G401 (cell line): ENCODE results near the gene GALM. TPM values are rescaled to one million over a fixed set of nuclear protein-coding genes. Genes with fewer than 3 reads are reported as not detected.
"Not testable (repeated sequence)": the region's sequence is repeated elsewhere in the genome, so short reads cannot be mapped to it uniquely, and the experiment has no call there.

Experiments
- DNase-seq: peaks from one replicate; pipeline ENCODE4 v3.0.0-alpha.2; 2015; ENCODE audit warnings: low spot score
- in situ Hi-C: cut with HindIII; loops from 2 replicates; pipeline ENCODE4 v1.10.0; 2016; ENCODE audit warnings: low sequenced_read_pairs, mixed read lengths
- total RNA-seq: library from RNA; depleted of rRNA; stranded (reverse); fragments of >200 nt; shearing (Covaris generic); gene quantifications from 2 replicates; pipeline ENCODE4 v1.2.3, GENCODE V29; 2014

Gene GALM
- total RNA-seq, 1 experiment from 2014 or later, result 37.0 TPM

GRCh38 chr2:38703336-38703735, 37.4 kb downstream of the GALM start:
- in situ Hi-C loops, DNase-seq: not testable (repeated sequence)

- DNase-seq, result no peak
- in situ Hi-C loops, result no loop called here
Measured at GRCh38 chr2:38704664-38705063, 38.8 kb downstream of the GALM start.

- DNase-seq, result no peak
- in situ Hi-C loops, result no loop called here
Measured at GRCh38 chr2:38706846-38707345, 41.0 kb downstream of the GALM start.

GRCh38 chr2:38708491-38708890, 42.6 kb downstream of the GALM start:
- in situ Hi-C loops, DNase-seq: not testable (repeated sequence)

- DNase-seq, result no peak
- in situ Hi-C loops, result no loop called here
Measured at GRCh38 chr2:38708900-38709566, 43.1 kb downstream of the GALM start.

GRCh38 chr2:38709567-38710194, 43.8 kb downstream of the GALM start:
- in situ Hi-C loops, result no loop called here
- no peak for DNase-seq

GRCh38 chr2:38711558-38711957, 45.6 kb downstream of the GALM start:
- DNase-seq, result no peak
- in situ Hi-C loops, result no loop called here

GRCh38 chr2:38712413-38712812, 46.5 kb downstream of the GALM start:
- DNase-seq, result no peak
- in situ Hi-C loops, result no loop called here

- in situ Hi-C loops, result no loop called here
Measured at GRCh38 chr2:38712871-38713270, 47.0 kb downstream of the GALM start.

GRCh38 chr2:38713338-38713737, 47.4 kb downstream of the GALM start:
- no peak for DNase-seq
- in situ Hi-C loops, result no loop called here

More at GRCh38 chr2:38712871-38713270, 47.0 kb downstream of the GALM start:
- no peak for DNase-seq

- in situ Hi-C loops, DNase-seq: not testable (repeated sequence)
Measured at GRCh38 chr2:38714941-38715340, 49.0 kb downstream of the GALM start.

- no peak for DNase-seq
Measured at GRCh38 chr2:38716185-38716584, 50.3 kb downstream of the GALM start.

GRCh38 chr2:38718601-38719000, 52.7 kb downstream of the GALM start:
- no peak for DNase-seq
- in situ Hi-C loops, result no loop called here

More at GRCh38 chr2:38716185-38716584, 50.3 kb downstream of the GALM start:
- in situ Hi-C loops, result no loop called here

- in situ Hi-C loops, result no loop called here
- no peak for DNase-seq
Measured at GRCh38 chr2:38719706-38720105, 53.8 kb downstream of the GALM start.

- peak; percentile 96 for DNase-seq
- in situ Hi-C loops, result no loop called here
Measured at GRCh38 chr2:38720613-38721241, 54.8 kb downstream of the GALM start.

GRCh38 chr2:38722271-38723061, 56.6 kb downstream of the GALM start:
- DNase-seq, result no peak
- in situ Hi-C loops, result no loop called here

- in situ Hi-C loops, result no loop called here
- DNase-seq, result no peak
Measured at GRCh38 chr2:38723173-38723572, 57.3 kb downstream of the GALM start.

- no peak for DNase-seq
- in situ Hi-C loops, result no loop called here
Measured at GRCh38 chr2:38727661-38728060, 61.7 kb downstream of the GALM start.

- no peak for DNase-seq
- in situ Hi-C loops, result no loop called here
Measured at GRCh38 chr2:38728694-38729093, 62.8 kb downstream of the GALM start.

GRCh38 chr2:38731090-38731489, 65.2 kb downstream of the GALM start:
- DNase-seq, result no peak
- in situ Hi-C loops, result no loop called here
